Measurements from ENCODE around the gene UBE4A.

UBE4A gene

GRCh38 chr11:118359295-118359958 is at the start of gene UBE4A:
UBE4A (plus strand) TSS chr11:118359600; CDS start chr11:118365081, 5,481 bp downstream.
- peak; percentile 90 for DNase-seq

- DNase-seq = no peak
Observed at GRCh38 chr11:118310271-118310670, 49.1 kb upstream of the UBE4A start.

- no peak for DNase-seq
Observed at GRCh38 chr11:118310781-118311485, 48.5 kb upstream of the UBE4A start.

- no peak for DNase-seq
Observed at GRCh38 chr11:118311518-118311917, 47.9 kb upstream of the UBE4A start.

- no peak for DNase-seq
Observed at GRCh38 chr11:118312328-118312727, 47.1 kb upstream of the UBE4A start.

GRCh38 chr11:118313242-118313641 is 46.2 kb upstream of the UBE4A start:
- DNase-seq = no peak

GRCh38 chr11:118314988-118315411 is 44.4 kb upstream of the UBE4A start:
- no peak for DNase-seq

- DNase-seq = no peak
Observed at GRCh38 chr11:118318124-118318523, 41.3 kb upstream of the UBE4A start.

- DNase-seq = no peak
Observed at GRCh38 chr11:118318581-118319336, 40.6 kb upstream of the UBE4A start.

- DNase-seq = no peak
Observed at GRCh38 chr11:118319337-118319707, 40.1 kb upstream of the UBE4A start.

- DNase-seq = no peak
Observed at GRCh38 chr11:118320515-118320914, 38.9 kb upstream of the UBE4A start.

GRCh38 chr11:118321386-118322082 is 37.9 kb upstream of the UBE4A start:
- DNase-seq = no peak

- DNase-seq = no peak
Observed at GRCh38 chr11:118322721-118323120, 36.7 kb upstream of the UBE4A start.

- DNase-seq = no peak
Observed at GRCh38 chr11:118325283-118325682, 34.1 kb upstream of the UBE4A start.

GRCh38 chr11:118328745-118329144 is 30.7 kb upstream of the UBE4A start:
- DNase-seq = no peak

- DNase-seq = no peak
Observed at GRCh38 chr11:118334745-118335144, 24.7 kb upstream of the UBE4A start.

GRCh38 chr11:118338637-118339061 is 20.8 kb upstream of the UBE4A start:
- no peak for DNase-seq

GRCh38 chr11:118339281-118339961 is 20.0 kb upstream of the UBE4A start:
- no peak for DNase-seq

GRCh38 chr11:118340449-118340848 is 19.0 kb upstream of the UBE4A start:
- no peak for DNase-seq

GRCh38 chr11:118341261-118341660 is 18.1 kb upstream of the UBE4A start:
- DNase-seq = no peak

GRCh38 chr11:118341815-118342489 is 17.4 kb upstream of the UBE4A start:
- DNase-seq = no peak
